H9 (cell line): ENCODE results near the gene SCIN. TPM values are rescaled to one million over a fixed set of nuclear protein-coding genes. Genes with fewer than 3 reads are reported as not detected.

ENCODE experiments used
- DNase-seq: peaks from one replicate; pipeline ENCODE4 v3.0.0-alpha.2; 2017
- H2AFZ ChIP-seq: one replicate; pipeline ENCODE4 v1.6.1; 2013; ENCODE audit warnings: mild to moderate bottlenecking, low read length, control low read depth, moderate library complexity
- H2AK5ac ChIP-seq: 2 replicates; pipeline ENCODE4 v1.6.1; 2013; ENCODE audit warnings: low read length, control low read depth, mixed read lengths; ENCODE audit not compliant: insufficient read length
- H2BK120ac ChIP-seq: one replicate; pipeline ENCODE4 v1.6.1; 2013; ENCODE audit warnings: low read depth, mild to moderate bottlenecking, low read length, control low read depth, inconsistent platforms; ENCODE audit not compliant: poor library complexity, severe bottlenecking
- H2BK12ac ChIP-seq: 2 replicates; pipeline ENCODE4 v1.6.1; 2013; ENCODE audit warnings: low read length, control low read depth, mixed read lengths, low read depth; ENCODE audit not compliant: insufficient read length
- H2BK15ac ChIP-seq: 2 replicates; pipeline ENCODE4 v1.6.1; 2013; ENCODE audit warnings: low read depth, low read length, control low read depth
- H2BK20ac ChIP-seq: one replicate; pipeline ENCODE4 v1.6.1; 2013; ENCODE audit warnings: low read depth, mild to moderate bottlenecking, low read length, control low read depth, inconsistent platforms; ENCODE audit not compliant: poor library complexity, severe bottlenecking
- H2BK5ac ChIP-seq: 2 replicates; pipeline ENCODE4 v1.6.1; 2013; ENCODE audit warnings: low read length, control low read depth, mixed read lengths; ENCODE audit not compliant: insufficient read length
- H3K14ac ChIP-seq: 2 replicates; pipeline ENCODE4 v1.6.1; 2013; ENCODE audit warnings: low read length, control low read depth; ENCODE audit not compliant: insufficient read depth
- H3K18ac ChIP-seq: 2 replicates; pipeline ENCODE4 v1.6.1; 2013; ENCODE audit warnings: low read depth, mild to moderate bottlenecking, mixed read lengths, low read length, control low read depth; ENCODE audit not compliant: insufficient read length
- H3K23ac ChIP-seq: 2 replicates; pipeline ENCODE4 v1.6.1; 2013; ENCODE audit warnings: low read length, control low read depth, mixed read lengths, low read depth; ENCODE audit not compliant: insufficient read length
- H3K23me2 ChIP-seq: 2 replicates; pipeline ENCODE4 v1.6.1; 2013; ENCODE audit warnings: low read depth, mild to moderate bottlenecking, mixed read lengths, low read length, control low read depth; ENCODE audit not compliant: insufficient read length, poor library complexity, severe bottlenecking
- H3K27ac ChIP-seq: 2 replicates; pipeline ENCODE4 v1.5.1; 2013; ENCODE audit warnings: low read length, control low read depth, mixed read lengths, low read depth; ENCODE audit not compliant: insufficient read length
- H3K27me3 ChIP-seq: 2 replicates; pipeline ENCODE4 v1.6.1; 2013; ENCODE audit warnings: low read length, control low read depth, inconsistent platforms; ENCODE audit not compliant: insufficient read depth
- H3K4ac ChIP-seq: 2 replicates; pipeline ENCODE4 v1.6.1; 2013; ENCODE audit warnings: low read depth, mild to moderate bottlenecking, control low read depth, inconsistent platforms, low read length, moderate library complexity
- H3K4me1 ChIP-seq: 2 replicates; pipeline ENCODE4 v1.6.1; 2013; ENCODE audit warnings: low read length, control low read depth, inconsistent platforms; ENCODE audit not compliant: insufficient read depth
- H3K4me2 ChIP-seq: 2 replicates; pipeline ENCODE4 v1.6.1; 2013; ENCODE audit warnings: low read length, control low read depth, mixed read lengths; ENCODE audit not compliant: insufficient read length, insufficient read depth
- H3K56ac ChIP-seq: 2 replicates; pipeline ENCODE4 v1.6.1; 2013; ENCODE audit warnings: low read depth, mild to moderate bottlenecking, mixed read lengths, low read length, control low read depth; ENCODE audit not compliant: insufficient read length
- H3K79me1 ChIP-seq: 2 replicates; pipeline ENCODE4 v1.6.1; 2013; ENCODE audit warnings: low read depth, mild to moderate bottlenecking, moderate library complexity, low read length, control low read depth, inconsistent platforms; ENCODE audit not compliant: insufficient read depth, poor library complexity, severe bottlenecking
- H3K79me2 ChIP-seq: 2 replicates; pipeline ENCODE4 v1.6.1; 2013; ENCODE audit warnings: low read length, control low read depth, inconsistent platforms; ENCODE audit not compliant: insufficient read depth
- H3K9ac ChIP-seq: 2 replicates; pipeline ENCODE4 v1.6.1; 2013; ENCODE audit warnings: low read length, control low read depth, mixed read lengths; ENCODE audit not compliant: insufficient read length; ENCODE audit errors: extremely low read depth
- H3K9me3 ChIP-seq: one replicate; pipeline ENCODE4 v1.6.1; 2013; ENCODE audit warnings: low read depth, low read length, inconsistent platforms; ENCODE audit not compliant: control insufficient read depth
- H3T11ph ChIP-seq: one replicate; pipeline ENCODE4 v1.6.1; 2013; ENCODE audit warnings: mild to moderate bottlenecking, low read length, control low read depth, inconsistent platforms
- H4K20me1 ChIP-seq: one replicate; pipeline ENCODE4 v1.6.1; 2013; ENCODE audit not compliant: control insufficient read depth, insufficient read length, insufficient read depth
- H4K5ac ChIP-seq: 2 replicates; pipeline ENCODE4 v1.6.1; 2013; ENCODE audit warnings: low read depth, mild to moderate bottlenecking, mixed read lengths, low read length, control low read depth; ENCODE audit not compliant: insufficient read length
- H4K8ac ChIP-seq: replicated peaks from 2 replicates; pipeline ENCODE4 v1.6.1; 2013; ENCODE audit warnings: low read length, control low read depth, mixed read lengths, low read depth; ENCODE audit not compliant: insufficient read length
- H4K91ac ChIP-seq: 2 replicates; pipeline ENCODE4 v1.6.1; 2013; ENCODE audit warnings: low read depth, mild to moderate bottlenecking, moderate library complexity, mixed read lengths, low read length, control low read depth; ENCODE audit not compliant: insufficient read length
- H3K27ac Mint-ChIP-seq, 3 experiments: 2 replicates in 2 of 3; 3 replicates in 1 of 3; pipeline ENCODE4 v1.8.0; 2020 to 2021; ENCODE audit warnings: mixed read lengths in 3 of 3, mild to moderate bottlenecking in 1 of 3, moderate library complexity in 1 of 3
- H3K27me3 Mint-ChIP-seq: 2 replicates; pipeline ENCODE4 v1.8.0; 2021; ENCODE audit warnings: low read depth, mild to moderate bottlenecking, moderate library complexity, mixed read lengths
- H3K36me3 Mint-ChIP-seq, 3 experiments: 2 replicates in 2 of 3; 3 replicates in 1 of 3; pipeline ENCODE4 v1.8.0; 2020 to 2021; ENCODE audit warnings: low read depth in 3 of 3, mixed read lengths in 3 of 3; ENCODE audit not compliant: insufficient read depth in 1 of 3
- H3K4me1 Mint-ChIP-seq, 2 experiments: 2 replicates each; pipeline ENCODE4 v1.8.0; 2020; ENCODE audit warnings: mixed read lengths in 2 of 2
- H3K4me3 Mint-ChIP-seq, 2 experiments: 2 replicates in 1 of 2; 3 replicates in 1 of 2; pipeline ENCODE4 v1.8.0; 2020 to 2021; ENCODE audit warnings: mild to moderate bottlenecking in 2 of 2, mixed read lengths in 2 of 2, moderate library complexity in 1 of 2
- H3K9me3 Mint-ChIP-seq, 2 experiments: 2 replicates in 1 of 2; 3 replicates in 1 of 2; pipeline ENCODE4 v1.8.0; 2020; ENCODE audit warnings: mild to moderate bottlenecking in 2 of 2, mixed read lengths in 2 of 2, moderate library complexity in 1 of 2
- CTCF ChIP-seq: fragments of 200-600 bp; sonication (generic); conservative IDR thresholded peaks from 3 replicates; pipeline ENCODE4 v1.8.0; 2021; ENCODE audit warnings: antibody characterized with exemption, mild to moderate bottlenecking
- WGBS: extraction: QIAGEN DNeasy Blood & Tissue Kit; methylation state at CpG from one replicate; pipeline ENCODE4 v1.1.7; 2013; ENCODE audit warnings: missing lambda C conversion rate, low lambda C conversion rate, mixed read lengths; ENCODE audit not compliant: insufficient read length; ENCODE audit errors: extremely low coverage; 5-methylcytosine and 5-hydroxymethylcytosine counted together
- total RNA-seq: library from RNA; stranded (reverse); gene quantifications from 2 replicates; pipeline ENCODE4 v1.2.1, GENCODE V29; 2021

The SCIN gene
- total RNA-seq, 1 experiment from 2014 or later: 0.44 TPM

DNA sequence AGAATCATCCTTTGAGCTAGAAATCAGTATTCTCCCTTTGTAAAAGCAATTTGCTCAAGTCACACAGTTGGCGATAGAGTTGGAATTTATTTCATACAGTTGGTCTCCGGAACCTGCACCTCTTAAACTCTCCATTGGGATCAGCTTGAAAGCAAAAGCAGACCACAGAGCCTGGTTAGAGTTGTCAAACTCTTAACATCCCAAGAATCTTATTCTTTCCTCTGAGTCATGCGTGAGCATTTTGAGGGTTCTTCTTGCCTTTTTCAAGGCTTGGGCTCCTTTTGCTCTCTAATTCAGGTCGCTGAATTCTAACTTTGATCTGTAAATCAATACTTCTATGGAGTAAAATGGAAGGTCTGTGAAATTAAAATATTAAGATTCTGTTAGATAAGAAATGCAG, 19.6 kb upstream of the SCIN start:
- Mint-ChIP-seq H3K36me3 (peaks cover 0 to 3% (median 0%) of the 10 kb centered on the region in 3 experiments; a peak in 1 of 7 replicates), H3K4me1 (no peaks in the 10 kb centered on the region; a peak in 1 of 4 replicates), H3K9me3 (no peaks in the 10 kb centered on the region; a peak in 1 of 5 replicates), H3K27me3 (no peaks in the 10 kb centered on the region), H3K4me3 (no peak overlapping the region), H3K27ac (no peak overlapping the region)
- H3K23me2 ChIP-seq: no peaks in the 10 kb centered on the region
- no peak overlapping the region for H4K91ac ChIP-seq
- TF ChIP-seq CTCF: no peak
- H4K20me1 ChIP-seq: no peaks in the 10 kb centered on the region
- H3K79me2 ChIP-seq: no peaks in the 10 kb centered on the region
- H2BK15ac ChIP-seq: no peak overlapping the region
- H4K8ac ChIP-seq: no peak overlapping the region
- no peak for DNase-seq
- H2BK120ac ChIP-seq: no peak overlapping the region
- no peak overlapping the region for H2AK5ac ChIP-seq
- no peak overlapping the region for H3K18ac ChIP-seq
- no peaks in the 10 kb centered on the region for H3K4me1 ChIP-seq
- no peak overlapping the region for H3K9ac ChIP-seq
- no peak overlapping the region for H3T11ph ChIP-seq
- H3K4me2 ChIP-seq: no peak overlapping the region
- no peak overlapping the region for H2AFZ ChIP-seq
- H3K9me3 ChIP-seq: no peaks in the 10 kb centered on the region
- no peak overlapping the region for H4K5ac ChIP-seq
- no CpG with 5 or more reads among the region's 4 CpGs for WGBS
- no peak overlapping the region for H2BK20ac ChIP-seq
- H3K56ac ChIP-seq: no peak overlapping the region
- H3K14ac ChIP-seq: no peak overlapping the region
- no peaks in the 10 kb centered on the region for H3K79me1 ChIP-seq
- H3K27ac ChIP-seq: no peak overlapping the region
- H3K27me3 ChIP-seq: no peaks in the 10 kb centered on the region
- no peak overlapping the region for H2BK5ac ChIP-seq
- H3K4ac ChIP-seq: no peak overlapping the region
- H2BK12ac ChIP-seq: no peak overlapping the region
- no peak overlapping the region for H3K23ac ChIP-seq
